Measurements from ENCODE around the gene CD200R1L. TPM values are rescaled to one million over a fixed set of nuclear protein-coding genes. Genes with fewer than 3 reads are reported as not detected.

Gene CD200R1L
- total and polyA plus RNA-seq, 11 donors, result not detected

GRCh38 chr3:112781599-112781998, 65.1 kb downstream of the CD200R1L start:
- TF ChIP-seq, protein P1, sequence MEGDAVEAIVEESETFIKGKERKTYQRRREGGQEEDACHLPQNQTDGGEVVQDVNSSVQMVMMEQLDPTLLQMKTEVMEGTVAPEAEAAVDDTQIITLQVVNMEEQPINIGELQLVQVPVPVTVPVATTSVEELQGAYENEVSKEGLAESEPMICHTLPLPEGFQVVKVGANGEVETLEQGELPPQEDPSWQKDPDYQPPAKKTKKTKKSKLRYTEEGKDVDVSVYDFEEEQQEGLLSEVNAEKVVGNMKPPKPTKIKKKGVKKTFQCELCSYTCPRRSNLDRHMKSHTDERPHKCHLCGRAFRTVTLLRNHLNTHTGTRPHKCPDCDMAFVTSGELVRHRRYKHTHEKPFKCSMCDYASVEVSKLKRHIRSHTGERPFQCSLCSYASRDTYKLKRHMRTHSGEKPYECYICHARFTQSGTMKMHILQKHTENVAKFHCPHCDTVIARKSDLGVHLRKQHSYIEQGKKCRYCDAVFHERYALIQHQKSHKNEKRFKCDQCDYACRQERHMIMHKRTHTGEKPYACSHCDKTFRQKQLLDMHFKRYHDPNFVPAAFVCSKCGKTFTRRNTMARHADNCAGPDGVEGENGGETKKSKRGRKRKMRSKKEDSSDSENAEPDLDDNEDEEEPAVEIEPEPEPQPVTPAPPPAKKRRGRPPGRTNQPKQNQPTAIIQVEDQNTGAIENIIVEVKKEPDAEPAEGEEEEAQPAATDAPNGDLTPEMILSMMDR (IDR thresholded peaks at IDR 0.05), result no peak
- TF ChIP-seq POLR2A (IDR thresholded peaks at IDR 0.05), result no peak
- intact Hi-C loops (cut with DNase I), result no loop called here
- Histone ChIP-seq H3K27ac (peak overlapping the region in 4 of 12 donors; percentile 45 to 73 (median 65)), H3K9me3 (no peaks in the 10 kb centered on the region), H3K27me3 (no peaks in the 10 kb centered on the region), H3K4me3 (no peak overlapping the region), H3K4me1 (peaks cover 0 to 52% (median 1%) of the 10 kb centered on the region in 12 donors), H3K36me3 (no peaks in the 10 kb centered on the region)
- DNase-seq (no peak), ATAC-seq (no peak)
- whole genome bisulfite sequencing, 4 donors, result 82 to 97% (median 87%) methylated on average over 1 of the region's 1 CpG

- H3K9me3 ChIP-seq, result no peaks in the 10 kb centered on the region
- intact Hi-C loops (cut with DNase I), result no loop called here
- no peak for DNase-seq
- peak overlapping the region; percentile 11 to 73 (median 40) for H3K27ac ChIP-seq
- WGBS, 4 donors, result 59 to 68% (median 63%) methylated on average over 3 of the region's 3 CpGs
- no peaks in the 10 kb centered on the region for H3K36me3 ChIP-seq
- H3K27me3 ChIP-seq, result no peaks in the 10 kb centered on the region
- TF ChIP-seq, protein P1 (IDR thresholded peaks at IDR 0.05), result no peak
- no peak for TF ChIP-seq POLR2A (IDR thresholded peaks at IDR 0.05)
- no peak overlapping the region for H3K4me3 ChIP-seq
- peaks cover 0 to 61% (median 1%) of the 10 kb centered on the region in 12 donors for H3K4me1 ChIP-seq
- peak; percentile 35 to 55 (median 48) for ATAC-seq
These were observed 66.8 kb downstream of the CD200R1L start for GRCh38 chr3:112779558-112780480.

GRCh38 chr3:112779011-112779410, 67.7 kb downstream of the CD200R1L start:
- H3K36me3 ChIP-seq, result no peaks in the 10 kb centered on the region
- DNase-seq (no peak), ATAC-seq (no peak)
- H3K9me3 ChIP-seq, result no peaks in the 10 kb centered on the region
- TF ChIP-seq POLR2A (IDR thresholded peaks at IDR 0.05), result no peak
- TF ChIP-seq, protein P1 (IDR thresholded peaks at IDR 0.05), result no peak
- H3K4me1 ChIP-seq, result peaks cover 0 to 69% (median 1%) of the 10 kb centered on the region in 12 donors
- H3K27me3 ChIP-seq, result peaks cover 0 to 6% (median 0%) of the 10 kb centered on the region in 9 donors
- H3K4me3 ChIP-seq, result no peak overlapping the region
- peak overlapping the region in 10 of 12 donors; percentile 11 to 73 (median 43) for H3K27ac ChIP-seq
- intact Hi-C loops (cut with DNase I), result no loop called here

DNA sequence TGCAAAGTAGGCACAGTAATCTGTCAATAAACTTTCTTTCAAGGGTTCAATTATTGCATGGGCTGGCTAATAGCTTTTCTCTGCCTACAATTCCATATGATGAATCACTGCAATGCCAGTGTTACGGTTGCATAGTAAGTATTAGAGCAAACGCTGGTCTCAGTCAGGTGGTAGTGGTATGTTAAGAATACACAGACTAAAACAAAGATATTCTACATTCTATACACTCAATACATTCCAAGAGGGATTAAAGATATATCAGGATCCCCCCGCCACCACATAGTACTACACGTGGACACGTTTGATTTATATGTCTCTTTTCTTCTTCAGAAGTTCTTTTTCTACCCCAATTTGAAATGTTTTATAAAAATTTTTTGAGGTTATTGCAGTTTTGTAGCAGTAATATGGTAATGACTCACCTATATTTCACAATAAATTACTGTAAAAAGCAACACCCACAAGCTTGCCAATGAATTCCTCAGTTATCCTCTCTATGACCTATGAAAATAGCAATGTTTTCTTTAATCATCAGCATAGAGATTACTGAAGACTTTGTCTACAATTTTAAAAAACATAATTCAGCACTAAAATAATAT, 68.2 kb downstream of the CD200R1L start:
- Histone ChIP-seq H3K27me3 (peaks cover 0 to 6% (median 0%) of the 10 kb centered on the region in 9 donors), H3K4me1 (peaks cover 0 to 71% (median 1%) of the 10 kb centered on the region in 12 donors), H3K36me3 (no peaks in the 10 kb centered on the region), H3K27ac (peak overlapping the region in 8 of 12 donors; percentile 11 to 71 (median 51)), H3K9me3 (no peaks in the 10 kb centered on the region), H3K4me3 (no peak overlapping the region)
- ATAC-seq, result peak in 1 of 4 donors; percentile 25
- WGBS, 4 donors, result 83 to 90% (median 87%) methylated on average over 5 of the region's 5 CpGs
- intact Hi-C loops (cut with DNase I), result no loop called here
- TF ChIP-seq, protein P1 (IDR thresholded peaks at IDR 0.05), result no peak
- TF ChIP-seq POLR2A (IDR thresholded peaks at IDR 0.05), result no peak
- no peak for DNase-seq

Data from heart left ventricle (tissue), 16 donors.